GM10248 (cell line): ENCODE data around the gene SNAPC3.

Experiments used
- CTCF ChIA-PET: fragments of 300-600 bp; sonication (Branson Sonifier 250); formaldehyde crosslinking; extraction: SDS; loops from one replicate; lab custom pipeline; 2021; ENCODE audit warnings: antibody characterized with exemption; lab: Yijun Ruan, JAX
- POLR2A ChIA-PET: fragments of 350-650 bp; sonication (Branson Sonifier 250); formaldehyde crosslinking; extraction: SDS; loops from one replicate; lab custom pipeline; 2020; ENCODE audit warnings: antibody characterized with exemption; lab: Yijun Ruan, JAX
- DNase-seq: peaks from one replicate; pipeline ENCODE4 v3.0.0; 2012; ENCODE audit errors: extremely low spot score
- TF ChIP-seq, protein P1 (sequence below): IDR thresholded peaks from 2 replicates; pipeline ENCODE4 v1.5.1; 2012; ENCODE audit warnings: mild to moderate bottlenecking, low read depth; ENCODE audit errors: extremely low read depth, missing control alignments, control extremely low read depth

Gene SNAPC3

DNA sequence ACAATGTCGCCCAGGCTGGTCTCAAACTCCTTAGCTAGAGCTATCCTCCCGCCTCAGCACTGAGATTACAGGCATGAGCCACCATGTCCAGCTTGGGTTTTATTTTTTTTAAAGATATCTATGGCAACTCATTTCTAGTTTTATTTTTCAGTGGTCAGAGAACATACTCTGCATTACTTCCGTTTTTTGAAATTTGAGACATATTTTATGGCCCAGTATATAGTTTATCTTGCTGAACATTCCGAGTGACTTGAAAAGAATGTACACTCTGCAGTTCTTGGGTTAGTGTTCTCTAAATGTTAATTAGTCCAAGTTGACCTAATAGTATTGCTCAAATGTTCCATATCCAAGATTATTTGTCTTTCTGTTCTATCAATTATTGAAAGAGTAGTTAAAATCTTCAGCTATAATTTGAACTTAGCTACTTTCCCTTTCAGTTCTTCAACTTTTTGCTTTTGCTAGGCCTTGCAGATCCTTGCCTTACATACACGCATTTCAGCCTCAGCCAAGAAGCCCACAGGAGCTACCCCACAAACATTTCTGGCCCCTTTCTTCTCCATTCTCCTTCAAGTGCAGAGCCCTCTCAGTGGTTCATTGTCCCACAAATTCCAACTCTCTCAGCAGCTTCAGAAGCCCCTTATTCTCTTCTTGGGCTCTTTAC is 22.3 kb upstream of the SNAPC3 start:
- ChIA-PET CTCF (interaction anchor here (1.4 to 1.8 kb wide), 3 partner anchors 10 to 18 kb away, joined by 3 to 5 read pairs (median 5); no protein-coding TSS in a partner anchor), POLR2A (no interaction called here)
- TF ChIP-seq, protein P1, sequence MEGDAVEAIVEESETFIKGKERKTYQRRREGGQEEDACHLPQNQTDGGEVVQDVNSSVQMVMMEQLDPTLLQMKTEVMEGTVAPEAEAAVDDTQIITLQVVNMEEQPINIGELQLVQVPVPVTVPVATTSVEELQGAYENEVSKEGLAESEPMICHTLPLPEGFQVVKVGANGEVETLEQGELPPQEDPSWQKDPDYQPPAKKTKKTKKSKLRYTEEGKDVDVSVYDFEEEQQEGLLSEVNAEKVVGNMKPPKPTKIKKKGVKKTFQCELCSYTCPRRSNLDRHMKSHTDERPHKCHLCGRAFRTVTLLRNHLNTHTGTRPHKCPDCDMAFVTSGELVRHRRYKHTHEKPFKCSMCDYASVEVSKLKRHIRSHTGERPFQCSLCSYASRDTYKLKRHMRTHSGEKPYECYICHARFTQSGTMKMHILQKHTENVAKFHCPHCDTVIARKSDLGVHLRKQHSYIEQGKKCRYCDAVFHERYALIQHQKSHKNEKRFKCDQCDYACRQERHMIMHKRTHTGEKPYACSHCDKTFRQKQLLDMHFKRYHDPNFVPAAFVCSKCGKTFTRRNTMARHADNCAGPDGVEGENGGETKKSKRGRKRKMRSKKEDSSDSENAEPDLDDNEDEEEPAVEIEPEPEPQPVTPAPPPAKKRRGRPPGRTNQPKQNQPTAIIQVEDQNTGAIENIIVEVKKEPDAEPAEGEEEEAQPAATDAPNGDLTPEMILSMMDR = no peak
- no peak for DNase-seq

DNA sequence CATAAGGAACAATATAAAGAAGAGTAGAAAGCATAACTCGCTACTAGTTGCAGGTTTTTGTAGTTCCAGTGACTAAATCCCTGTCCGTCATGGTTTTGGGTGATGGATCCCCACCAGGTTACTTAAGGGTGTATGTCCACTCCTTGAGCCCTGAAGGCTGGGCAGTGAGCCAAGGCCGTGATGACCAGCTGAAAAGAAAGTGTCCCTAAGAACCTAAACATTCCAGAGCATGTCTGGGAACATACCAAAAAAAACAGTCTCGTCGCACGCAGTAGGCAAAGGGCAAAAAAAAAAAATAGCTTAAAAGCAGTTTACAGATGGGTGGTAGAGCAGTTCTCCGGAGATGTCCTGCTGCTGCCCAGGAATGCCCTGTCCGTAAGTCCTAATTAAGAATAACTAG is 21.4 kb upstream of the SNAPC3 start:
- ChIA-PET CTCF (interaction anchor here (1.8 kb wide), 1 partner anchor 11 kb away, joined by 5 read pairs; no protein-coding TSS in a partner anchor), POLR2A (no interaction called here)
- TF ChIP-seq, protein P1 = no peak
- no peak for DNase-seq

DNA sequence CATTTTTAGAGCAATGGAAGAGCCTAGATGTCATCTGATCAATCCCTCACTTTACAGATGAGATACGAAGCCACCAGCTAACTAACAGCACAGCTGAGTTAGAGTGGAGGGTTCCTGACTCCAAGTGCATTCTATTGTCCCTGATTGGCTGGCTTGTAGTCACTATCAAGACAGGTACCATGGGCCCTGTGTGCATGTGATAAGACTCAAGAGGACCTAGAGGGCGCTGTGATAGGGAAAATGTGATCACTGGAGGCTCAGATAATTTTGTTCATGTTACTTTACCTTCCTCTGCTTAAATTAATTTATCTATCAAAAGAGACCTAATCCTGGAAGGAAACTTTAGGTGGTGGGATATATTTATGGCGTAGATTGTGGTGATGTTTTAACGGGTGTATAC is 19.5 kb upstream of the SNAPC3 start:
- ChIA-PET POLR2A (no interaction called here), CTCF (no interaction called here)
- TF ChIP-seq, protein P1 = no peak
- DNase-seq = no peak

DNA sequence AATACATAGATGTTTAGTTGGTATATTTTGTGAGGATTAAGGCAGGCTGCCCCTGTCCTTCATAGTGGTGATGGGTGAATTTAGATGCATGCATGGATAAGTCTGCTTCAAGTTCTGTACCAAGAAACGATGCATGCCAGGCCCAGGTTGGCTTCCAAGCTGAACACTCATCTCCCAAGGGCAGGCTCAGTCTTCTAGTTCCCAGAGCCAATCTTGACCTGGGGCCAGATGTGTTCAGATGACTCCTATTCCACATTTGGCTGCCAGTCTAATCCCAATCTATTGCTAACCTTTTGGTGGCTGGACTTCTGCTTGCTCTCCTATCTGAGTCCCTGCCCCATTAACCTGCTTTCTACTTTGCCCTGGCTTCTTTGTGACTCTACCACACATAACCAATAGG is 18.5 kb upstream of the SNAPC3 start:
- TF ChIP-seq, protein P1 = no peak
- POLR2A ChIA-PET = no interaction called here
- DNase-seq = no peak
- CTCF ChIA-PET = interaction anchor here (1.4 to 1.5 kb wide), 2 partner anchors 11 to 12 kb away, joined by 3 to 5 read pairs; no protein-coding TSS in a partner anchor

DNA sequence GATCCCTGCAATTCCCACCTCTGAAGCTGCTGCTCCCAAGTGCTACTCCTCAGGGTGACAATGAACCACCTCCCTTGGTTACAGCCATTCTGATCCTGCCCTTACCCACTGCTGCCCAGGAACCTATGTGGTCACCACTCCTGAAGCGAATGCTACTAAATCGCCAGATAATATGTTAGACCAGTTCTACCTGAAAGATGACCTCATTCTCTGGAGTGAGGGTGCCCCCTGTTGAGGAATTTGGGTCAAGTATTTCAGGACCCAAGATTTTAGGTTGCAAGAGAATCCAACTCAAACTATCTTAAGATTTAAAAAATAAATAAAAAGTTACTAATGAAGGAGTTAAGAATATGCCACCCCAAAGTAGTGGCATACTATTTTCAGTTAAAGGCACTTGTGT is 5.8 kb upstream of the SNAPC3 start:
- ChIA-PET POLR2A (no interaction called here), CTCF (interaction anchor here (0.8 to 1.6 kb wide), 4 partner anchors 17 to 195 kb away, joined by 3 to 6 read pairs (median 4); no protein-coding TSS in a partner anchor)
- peak; percentile 49 for DNase-seq
- TF ChIP-seq, protein P1 = peak; percentile 32

DNA sequence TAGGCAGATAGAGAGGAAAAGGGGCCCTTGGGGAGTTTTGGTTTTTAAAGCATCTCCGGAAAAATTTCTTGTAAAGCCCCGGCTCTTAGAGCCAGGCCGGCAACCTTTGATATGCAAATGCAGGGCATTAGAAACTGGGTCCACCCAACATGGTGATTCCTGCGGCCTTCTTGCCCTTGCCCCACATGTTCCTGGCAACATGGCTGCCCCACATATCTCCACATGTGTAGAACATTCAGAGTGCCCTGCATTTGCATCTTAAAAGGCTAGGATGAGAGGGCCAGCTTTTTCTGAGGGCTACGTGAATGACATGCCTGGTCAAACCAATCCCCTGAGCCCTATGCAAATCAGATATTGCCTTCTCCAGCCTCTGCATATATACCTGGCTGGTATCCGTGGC is 5.0 kb upstream of the SNAPC3 start:
- TF ChIP-seq, protein P1 = no peak
- CTCF ChIA-PET = interaction anchor here (1.1 to 1.7 kb wide), 2 partner anchors 12 to 206 kb away, joined by 3 to 5 read pairs; no protein-coding TSS in a partner anchor
- POLR2A ChIA-PET = no interaction called here
- no peak for DNase-seq
